NAMALWA (cell line): ENCODE data around the gene AMDHD2.
"Not testable (repeated sequence)": the region's sequence is repeated elsewhere in the genome, so short reads cannot be mapped to it uniquely, and the experiment has no call there.

Experiments used
- DNase-seq: peaks from one replicate; pipeline ENCODE4 v3.0.0-alpha.2; 2015; ENCODE audit warnings: low spot score

Gene AMDHD2

DNA sequence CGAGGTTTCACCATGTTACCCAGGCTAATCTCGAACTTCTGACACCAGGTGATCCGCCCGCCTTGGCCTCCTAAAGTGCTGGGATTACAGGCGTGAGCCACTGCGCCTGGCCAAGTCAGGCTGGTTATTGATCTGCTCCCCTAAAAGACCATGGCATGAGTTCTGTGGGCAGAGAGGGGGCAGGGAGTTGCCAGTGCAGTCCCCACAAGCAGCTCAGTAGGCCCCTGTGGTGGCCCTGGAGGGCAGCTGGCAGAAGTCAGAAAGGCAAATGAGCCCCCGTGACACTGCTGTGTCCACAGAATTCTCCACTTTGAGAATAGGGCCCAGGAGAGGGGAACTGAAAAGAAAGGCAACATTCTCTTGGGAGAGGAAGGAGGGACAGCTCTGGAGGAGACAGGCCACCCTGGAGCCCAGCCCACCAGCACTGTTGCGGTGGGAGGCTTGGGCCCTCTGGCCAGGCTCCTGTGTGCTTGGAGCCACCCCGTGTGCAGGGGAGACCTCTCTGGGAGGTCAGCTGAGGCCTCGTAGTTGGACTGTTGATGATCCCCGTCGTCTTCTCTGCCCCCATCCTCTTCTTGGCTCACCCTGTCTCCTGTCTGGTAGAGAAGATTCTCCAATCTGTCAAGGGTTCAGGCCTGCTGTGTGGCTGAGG is 2.1 kb upstream of the AMDHD2 start:
- no peak for DNase-seq

DNA sequence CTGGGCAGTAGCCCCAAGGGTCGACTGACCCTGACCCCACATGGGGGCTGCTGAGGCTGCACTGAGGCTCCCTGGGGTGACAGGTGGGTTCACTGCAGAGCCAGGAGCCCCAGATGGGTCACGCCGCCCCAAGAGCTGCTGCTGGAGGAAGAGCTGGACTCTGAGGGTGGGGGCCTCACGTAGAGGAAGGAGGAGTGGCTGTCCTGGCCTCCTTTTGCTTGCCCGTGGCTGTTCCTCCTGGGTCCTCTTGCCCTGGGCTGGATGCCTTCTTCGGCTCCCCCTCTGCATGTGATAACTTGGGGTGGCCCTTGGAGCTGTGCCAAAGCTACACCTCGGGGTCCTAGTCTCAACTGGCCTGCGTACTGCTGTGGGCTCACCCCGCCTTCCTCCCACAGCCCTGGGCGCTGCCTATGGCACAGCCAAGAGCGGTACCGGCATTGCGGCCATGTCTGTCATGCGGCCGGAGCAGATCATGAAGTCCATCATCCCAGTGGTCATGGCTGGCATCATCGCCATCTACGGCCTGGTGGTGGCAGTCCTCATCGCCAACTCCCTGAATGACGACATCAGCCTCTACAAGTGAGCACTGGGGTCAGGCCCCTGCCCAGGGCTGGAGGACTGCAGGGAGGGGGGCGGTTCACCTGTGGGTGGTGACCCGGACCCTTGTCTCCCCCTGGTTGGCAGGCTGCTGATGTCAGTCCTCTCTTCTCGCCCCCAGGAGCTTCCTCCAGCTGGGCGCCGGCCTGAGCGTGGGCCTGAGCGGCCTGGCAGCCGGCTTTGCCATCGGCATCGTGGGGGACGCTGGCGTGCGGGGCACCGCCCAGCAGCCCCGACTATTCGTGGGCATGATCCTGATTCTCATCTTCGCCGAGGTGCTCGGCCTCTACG is 1.1 kb upstream of the AMDHD2 start:
- no peak for DNase-seq

DNA sequence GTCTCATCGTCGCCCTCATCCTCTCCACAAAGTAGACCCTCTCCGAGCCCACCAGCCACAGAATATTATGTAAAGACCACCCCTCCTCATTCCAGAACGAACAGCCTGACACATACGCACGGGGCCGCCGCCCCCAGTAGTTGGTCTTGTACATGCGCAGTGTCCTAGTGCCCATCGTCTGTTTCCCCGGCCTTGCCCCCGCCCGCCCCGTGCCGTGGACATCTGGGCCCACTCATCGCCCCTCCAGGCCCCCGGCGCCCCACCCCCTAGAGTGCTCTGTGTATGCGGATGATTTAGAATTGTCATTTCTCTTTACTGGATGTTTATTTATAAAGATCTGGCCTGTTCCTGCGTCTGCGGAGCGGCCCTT is 475 bp upstream of the AMDHD2 start:
- DNase-seq, result no peak

DNA sequence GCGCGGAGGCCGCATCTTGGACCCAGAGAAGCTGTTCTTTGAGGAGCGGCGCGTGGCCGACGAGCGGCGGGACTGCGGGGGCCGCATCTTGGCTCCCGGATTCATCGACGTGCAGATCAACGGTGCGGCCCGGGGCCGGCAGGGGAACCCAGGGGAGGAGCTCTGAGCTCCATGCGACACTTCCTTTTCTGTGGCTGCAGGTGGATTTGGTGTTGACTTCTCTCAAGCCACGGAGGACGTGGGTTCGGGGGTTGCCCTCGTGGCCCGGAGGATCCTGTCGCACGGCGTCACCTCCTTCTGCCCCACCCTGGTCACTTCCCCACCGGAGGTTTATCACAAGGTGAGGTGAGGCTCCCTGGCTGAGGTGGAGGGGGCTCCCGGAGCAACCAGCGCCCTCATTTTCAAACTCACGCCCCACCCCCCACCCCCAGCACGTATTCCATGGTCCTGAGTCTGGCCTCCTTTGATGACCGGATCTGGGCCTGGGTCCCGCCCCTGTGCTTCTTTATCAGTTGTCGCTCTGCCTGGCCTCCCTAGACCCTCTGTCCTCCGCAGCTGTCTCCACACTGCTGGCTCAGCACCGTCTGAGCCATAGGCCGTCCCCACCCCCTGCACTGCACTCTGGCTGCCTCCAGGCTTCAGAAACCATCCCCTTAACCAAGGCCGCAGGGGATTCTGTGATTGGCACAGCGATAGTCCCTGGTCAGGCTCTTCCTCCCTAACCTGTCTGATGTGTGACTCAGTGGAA is 787 bp downstream of the AMDHD2 start:
- peak; percentile 83 for DNase-seq

DNA sequence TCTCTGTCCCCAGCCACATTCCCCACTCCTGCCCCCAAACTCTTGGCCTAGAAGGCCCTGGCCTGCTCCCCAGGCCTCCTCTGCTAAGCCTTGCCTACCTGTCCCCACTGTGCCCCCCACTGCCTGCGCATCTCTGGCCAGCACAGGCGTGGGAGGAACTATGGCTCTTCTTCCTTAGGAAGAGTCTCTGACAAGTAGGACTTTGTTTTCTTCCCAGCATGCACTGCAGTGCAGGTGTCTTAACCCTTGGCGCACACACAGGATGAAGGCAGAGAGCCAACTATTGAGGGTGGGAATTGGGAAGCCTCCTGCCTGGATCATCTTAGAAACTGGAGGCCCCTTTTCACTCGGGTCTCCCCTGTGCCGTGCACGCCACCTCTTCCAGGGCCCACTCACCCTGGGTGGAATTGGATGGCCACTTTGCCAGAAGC is 3.6 kb downstream of the AMDHD2 start:
- no peak for DNase-seq

DNA sequence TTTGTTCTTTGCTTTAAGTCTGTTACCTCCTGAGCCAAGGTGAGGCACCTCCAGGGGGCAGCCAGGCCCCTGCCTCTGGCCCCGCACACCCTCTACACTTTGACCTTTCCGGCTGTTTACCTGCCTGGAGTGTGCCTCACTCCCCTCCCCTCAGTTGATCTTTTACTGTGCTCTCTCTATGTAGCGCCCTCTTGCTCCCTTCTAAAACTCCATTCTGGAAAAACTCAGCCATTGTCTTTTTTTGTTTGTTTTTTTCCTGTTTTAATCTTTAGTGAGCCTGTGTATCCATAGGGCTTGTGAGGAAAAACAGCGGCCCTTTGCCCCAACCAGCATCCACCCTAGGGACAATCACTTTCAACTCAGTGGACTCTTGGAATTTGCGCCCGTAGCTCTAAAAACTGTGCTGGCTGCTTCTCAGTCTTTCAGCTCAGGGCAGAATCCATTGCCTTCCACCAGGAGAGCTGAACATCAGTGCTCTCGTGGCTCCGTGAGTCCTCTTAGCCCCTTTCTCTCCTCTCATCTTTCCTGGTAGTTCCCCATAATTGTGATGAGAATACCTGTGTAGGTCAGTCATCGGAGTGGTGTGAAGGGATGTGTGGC is 4.3 kb downstream of the AMDHD2 start:
- DNase-seq, result no peak

DNA sequence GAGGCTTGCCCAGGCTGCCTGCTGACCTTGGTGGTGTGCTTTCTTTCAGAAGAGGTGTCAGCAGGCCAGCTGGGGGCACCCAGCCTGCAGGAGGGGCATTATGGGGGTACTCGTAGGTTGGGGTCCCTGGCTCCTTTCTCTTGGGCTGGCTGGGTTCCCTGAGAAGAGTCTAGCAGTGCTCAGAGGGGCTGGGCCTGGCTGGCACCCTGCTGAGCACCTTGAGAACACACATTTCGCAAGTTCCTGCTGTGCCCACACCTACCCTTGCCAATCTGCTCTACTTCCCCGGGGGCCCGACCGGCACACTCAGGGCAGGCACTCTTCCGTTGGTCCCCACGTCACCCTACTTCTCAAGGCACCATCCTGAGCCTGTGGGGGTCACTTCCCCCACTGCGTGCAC is 6.0 kb downstream of the AMDHD2 start:
- no peak for DNase-seq

DNA sequence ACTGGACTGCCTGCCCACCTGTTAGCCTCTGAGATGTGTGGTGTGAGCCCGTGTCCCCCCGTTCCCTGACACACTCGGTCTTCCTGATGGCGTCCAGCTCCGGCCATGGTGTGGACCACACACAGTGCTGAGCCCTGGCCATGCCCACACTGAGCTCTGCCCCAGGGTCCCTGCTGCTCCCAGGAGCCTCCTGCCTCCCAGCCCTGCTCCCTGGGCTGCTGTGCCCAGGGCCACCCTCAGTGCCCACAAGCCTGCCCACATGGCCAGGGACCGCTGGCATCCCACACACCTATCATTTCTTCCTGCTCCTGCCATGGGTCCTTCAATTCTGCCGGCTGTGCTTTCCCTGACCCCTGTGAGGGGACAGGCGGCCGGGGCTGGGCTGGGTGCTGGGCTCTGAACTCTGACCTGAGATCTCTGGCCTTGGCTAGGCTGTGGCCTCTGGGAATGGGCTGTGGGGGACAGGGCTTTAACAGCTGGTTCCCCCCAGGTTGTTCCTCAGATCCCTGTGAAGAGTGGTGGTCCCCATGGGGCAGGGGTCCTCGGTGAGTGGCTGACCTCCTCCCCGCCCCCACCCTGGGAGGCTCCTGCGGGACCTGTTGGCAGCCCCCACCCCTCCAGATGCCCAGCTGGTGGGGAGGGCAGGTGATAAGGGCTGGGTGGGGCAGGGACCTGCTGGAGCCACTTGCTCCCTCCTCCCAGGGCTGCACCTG is 7.1 kb downstream of the AMDHD2 start:
- DNase-seq, result no peak

DNA sequence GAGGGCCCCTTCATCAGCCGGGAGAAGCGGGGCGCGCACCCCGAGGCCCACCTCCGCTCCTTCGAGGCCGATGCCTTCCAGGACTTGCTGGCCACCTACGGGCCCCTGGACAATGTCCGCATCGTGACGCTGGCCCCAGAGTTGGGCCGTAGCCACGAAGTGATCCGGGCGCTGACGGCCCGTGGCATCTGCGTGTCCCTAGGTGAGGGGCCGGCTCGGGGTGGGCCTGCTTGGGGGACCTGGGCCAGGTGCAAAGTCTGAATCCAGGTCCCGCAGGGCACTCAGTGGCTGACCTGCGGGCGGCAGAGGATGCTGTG is 7.6 kb downstream of the AMDHD2 start:
- DNase-seq, result no peak

DNA sequence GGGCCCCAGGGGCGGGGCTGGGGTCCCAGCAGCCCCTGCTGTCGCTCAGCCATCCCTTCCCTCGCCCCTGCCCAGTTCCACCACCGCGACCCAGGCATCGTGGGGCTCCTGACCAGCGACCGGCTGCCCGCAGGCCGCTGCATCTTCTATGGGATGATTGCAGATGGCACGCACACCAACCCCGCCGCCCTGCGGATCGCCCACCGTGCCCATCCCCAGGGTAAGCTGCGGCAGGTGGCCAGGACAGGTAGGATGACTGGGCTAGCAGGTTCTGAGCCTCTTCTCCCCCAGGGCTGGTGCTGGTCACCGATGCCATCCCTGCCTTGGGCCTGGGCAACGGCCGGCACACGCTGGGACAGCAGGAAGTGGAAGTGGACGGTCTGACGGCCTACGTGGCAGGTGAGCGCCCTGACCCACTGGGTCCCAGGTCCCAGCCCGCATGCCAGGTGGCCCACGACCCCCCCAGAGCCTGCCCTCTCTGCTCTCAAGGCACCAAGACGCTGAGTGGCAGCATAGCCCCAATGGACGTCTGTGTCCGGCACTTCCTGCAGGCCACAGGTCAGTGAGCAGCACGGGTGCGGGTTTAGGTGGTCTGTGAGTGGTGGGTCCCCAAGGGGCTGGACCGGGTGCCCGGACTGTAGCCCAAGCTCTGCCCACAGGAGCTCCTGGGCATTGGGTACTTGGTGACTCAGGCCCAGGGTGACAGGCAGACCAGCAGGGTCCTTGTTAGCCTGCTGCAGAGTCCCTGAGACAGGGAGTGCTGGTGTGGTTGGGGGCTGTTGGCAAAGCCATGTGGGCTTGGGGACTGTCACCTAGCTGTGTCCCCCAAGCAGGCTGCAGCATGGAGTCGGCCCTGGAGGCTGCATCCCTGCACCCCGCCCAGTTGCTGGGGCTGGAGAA is 8.2 kb downstream of the AMDHD2 start:
- DNase-seq, result no peak

DNA sequence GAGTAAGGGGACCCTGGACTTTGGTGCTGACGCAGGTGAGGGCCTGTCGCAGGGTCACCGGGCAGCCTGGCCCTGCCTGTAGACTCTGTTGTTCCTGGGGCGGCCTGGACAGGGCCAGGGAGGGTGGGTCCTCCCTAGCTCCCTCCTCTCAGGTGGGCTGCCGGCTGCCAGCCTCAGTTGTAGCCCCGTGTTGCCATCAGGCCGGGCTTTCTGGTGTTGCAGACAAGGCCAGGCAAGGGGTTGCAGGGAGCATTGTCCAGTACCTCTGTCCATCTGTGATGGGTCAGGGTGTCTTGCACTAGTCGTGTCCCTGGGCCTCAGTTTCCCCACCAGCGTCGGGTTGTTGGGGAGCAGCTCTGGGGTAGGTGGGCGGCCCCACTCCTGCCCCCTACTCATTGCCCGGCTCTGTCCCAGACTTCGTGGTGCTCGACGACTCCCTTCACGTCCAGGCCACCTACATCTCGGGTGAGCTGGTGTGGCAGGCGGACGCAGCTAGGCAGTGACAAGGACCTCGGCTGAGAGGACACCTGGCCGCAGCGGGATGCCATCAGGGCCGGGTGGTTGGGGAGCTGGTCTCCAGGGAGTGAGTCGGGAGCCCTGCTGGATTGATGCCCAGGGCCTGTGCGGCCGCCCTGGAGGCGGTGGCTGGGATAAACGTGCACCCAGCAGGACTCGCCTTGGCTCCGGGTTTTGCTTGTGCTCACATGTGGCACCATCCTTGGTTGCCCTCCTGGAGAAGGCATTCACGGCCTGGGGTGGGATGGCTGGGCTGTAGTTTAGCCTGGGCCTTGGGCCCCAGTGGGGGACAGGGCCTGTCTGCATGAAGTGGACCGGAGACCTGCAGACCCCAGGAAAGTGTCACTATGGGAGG is 9.1 kb downstream of the AMDHD2 start:
- no peak for DNase-seq

DNA sequence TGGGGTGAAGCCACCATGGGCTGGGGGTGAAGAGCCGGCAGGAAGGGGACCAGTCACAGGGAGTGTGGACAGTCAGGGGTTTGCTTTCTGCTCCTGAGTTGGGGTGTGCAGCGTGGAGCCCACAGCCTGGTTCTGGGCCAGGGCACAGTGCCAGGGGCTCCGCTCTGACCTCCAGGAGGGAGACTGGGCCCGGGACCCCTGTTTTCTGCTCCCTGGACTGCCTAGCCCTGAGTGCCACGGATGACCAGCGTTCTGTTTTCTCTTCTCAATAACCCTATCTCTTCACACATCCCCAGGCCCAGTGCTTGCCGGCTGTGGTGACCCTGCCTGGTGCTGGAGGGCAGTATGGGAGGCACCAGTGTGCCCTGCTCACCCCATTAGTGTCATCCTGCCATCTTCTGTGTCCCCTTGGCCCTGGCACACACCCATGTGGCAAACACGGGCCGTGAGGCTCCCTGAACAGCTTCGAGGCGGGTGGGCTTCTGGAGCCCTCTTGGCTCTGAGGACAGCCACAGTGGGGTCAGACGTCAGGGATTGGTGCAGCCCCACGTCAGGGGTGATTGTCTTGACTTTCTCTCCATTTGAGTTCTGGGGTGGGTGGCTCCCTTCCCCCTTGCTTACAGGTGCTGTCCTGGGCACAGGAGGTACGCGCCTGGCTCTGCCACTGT is 9.9 kb downstream of the AMDHD2 start:
- no peak for DNase-seq

DNA sequence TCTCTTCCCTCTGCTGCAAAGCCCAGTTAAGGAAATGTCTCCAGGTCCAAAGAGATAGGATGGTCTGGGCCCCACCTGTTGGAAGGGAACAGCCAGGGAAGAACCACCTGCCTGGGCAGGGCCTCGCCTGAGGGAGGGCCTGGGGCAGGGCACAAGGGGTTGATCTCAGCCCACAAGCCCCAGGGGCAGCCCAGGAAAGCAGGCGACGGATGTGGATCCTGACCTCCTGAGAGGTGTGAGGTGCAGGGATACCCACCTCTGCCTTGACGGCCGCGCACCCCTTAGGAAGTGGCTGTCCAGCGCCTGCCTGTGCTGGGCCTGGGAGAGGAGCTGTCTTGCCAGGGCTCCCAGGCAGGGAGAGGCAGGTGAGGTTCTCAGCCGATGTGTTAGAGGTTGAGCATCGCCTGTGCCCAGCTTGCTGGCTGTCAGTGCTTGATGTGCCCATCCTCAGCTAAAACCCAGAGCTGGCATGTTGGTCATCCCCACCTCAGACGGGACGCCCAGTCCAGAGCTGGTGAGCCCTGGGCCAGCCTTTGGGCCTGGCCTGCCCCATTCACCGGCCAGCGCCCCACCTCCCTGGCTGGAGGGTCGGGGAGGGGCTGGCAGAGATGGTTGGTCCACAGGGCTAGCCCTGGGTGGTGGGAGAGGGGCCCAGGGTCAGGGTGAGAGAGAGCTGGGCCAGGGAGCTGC is 10.6 kb downstream of the AMDHD2 start:
- no peak for DNase-seq

DNA sequence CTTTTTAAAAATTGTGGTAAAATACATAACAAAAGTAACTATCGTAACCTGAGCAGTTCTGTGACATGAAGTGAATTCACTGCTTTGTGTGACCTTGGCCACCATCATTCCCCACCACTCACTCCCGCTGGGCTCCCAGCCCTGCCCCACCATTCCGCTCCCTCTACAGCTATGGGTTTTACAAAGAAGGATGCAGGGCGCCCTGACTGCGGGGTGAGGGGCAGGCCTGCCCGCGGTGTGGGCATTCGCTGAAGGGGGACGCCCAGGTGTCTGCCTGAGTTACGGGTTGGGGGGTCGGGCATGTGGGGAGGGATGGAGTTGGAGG is 11.2 kb downstream of the AMDHD2 start, which contains the start of gene CEMP1:
CEMP1 (minus strand) TSS at position 38 of the 325 bp plus-strand sequence. CDS start 335 bp downstream, outside the sequence.
- DNase-seq, result no peak

DNA sequence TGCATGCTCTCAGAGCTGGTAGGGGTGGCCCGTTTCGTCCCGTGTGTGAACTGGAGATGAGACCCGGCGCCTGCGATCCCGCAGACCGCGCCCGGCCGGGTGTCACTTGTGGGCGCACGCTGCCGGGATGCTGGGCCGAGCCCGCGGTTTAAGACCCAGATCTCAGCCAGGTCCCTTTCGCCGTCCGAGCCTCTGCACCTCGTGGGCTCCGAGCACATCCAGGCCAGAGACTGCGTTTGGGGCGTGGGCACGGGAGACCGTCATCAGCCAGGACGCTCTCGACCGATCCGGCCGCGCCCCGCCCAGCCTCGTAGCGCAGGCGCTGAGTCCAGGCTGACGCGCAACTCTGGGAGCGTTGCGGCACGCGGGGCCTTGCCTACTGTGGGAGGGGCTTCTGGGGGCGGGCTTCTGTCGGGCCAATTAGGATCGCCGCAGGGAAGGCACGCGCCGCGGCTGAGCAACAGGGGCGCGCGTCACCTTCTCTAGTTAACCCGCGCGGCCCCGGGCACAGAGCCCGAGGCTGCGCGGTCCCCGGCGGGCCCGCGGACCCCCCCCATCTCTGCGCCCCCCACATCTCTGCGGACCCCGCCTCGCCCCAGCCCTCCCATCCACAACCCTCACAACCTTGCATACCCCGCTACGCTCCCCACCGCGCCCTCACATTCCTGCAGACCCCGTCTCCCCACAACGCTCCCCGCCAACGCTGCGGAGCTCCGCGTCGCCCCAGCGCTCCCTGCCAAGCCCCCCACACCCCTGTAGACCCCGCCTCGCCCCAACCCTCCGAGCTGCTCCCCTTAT is 11.7 kb downstream of the AMDHD2 start:
- DNase-seq, result peak; percentile 97

DNA sequence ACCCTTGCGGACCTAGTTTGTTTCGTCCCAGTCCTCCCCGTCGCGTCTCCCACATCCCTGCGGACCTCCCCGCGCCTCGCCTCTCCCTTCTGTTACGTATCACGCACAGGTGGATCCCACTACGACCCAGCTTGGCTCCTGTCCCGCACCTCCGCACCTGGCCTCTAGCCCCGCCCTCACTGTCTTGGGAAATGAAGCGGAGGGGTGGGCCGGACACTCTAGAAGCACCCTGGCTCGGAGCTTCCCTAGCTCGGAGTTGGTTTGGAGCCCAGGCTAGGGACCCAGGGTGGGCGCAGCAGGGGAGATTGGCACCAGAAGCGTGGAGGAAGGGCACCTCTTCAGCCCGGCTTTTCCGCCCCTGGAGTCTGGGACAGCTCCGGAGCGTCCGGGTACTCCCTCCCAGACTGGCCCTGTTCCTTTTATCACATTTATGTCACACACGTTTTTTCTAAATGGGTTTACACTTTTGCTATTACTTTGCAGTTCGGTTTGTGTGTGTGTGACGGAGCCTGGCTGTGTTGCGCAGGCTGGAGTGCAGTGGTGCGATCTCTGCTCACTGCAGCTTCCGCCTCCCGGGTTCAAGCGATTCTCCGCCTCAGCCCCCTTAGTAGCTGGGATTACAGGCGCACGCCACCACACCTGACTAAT is 12.4 kb downstream of the AMDHD2 start:
- DNase-seq, result peak; percentile 86

DNA sequence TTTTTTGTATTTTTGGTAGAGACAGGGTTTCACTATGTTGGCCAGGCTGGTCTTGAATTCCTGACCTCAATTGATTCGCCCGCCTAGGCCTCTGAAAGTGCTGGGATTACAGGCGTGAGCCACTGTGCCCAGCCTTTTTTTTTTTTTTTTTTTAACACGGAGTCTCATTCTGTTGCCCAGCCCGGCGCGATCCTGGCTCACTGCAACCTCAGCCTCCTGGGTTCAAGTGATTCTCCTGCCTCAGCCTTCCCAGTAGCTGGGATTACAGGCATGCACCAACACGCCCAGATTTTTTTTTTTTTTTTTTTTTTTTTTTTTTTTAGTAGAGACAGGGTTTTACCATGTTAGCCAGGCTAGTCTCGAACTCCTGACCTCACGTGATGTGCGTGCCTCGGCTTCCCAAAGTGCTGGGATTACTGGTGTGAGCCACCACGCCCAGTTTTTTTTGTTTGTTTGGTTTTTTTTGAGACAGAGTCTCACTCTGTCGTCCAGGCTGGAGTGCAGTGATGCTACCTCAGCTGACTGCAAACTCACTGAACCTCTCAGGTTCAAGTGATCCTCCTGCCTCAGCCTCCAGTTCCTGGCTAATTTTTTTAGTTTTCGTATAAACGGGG is 13.1 kb downstream of the AMDHD2 start:
- not testable (repeated sequence) for DNase-seq
